22Rv1 (cell line): ENCODE measurements around the gene RPS3.

Experiments
- ZFX ChIP-seq: fragments of 450-650 bp; IDR thresholded peaks from 2 replicates; pipeline ENCODE4 v1.6.1; 2017; ENCODE audit warnings: antibody characterized with exemption, borderline replicate concordance
- TF ChIP-seq, protein P1 (sequence below): fragments of 450-650 bp; IDR thresholded peaks from 2 replicates; pipeline ENCODE4 v1.5.1; 2017; ENCODE audit warnings: mild to moderate bottlenecking

GRCh38 chr11:75389276-75389605 is 10.1 kb upstream of the RPS3 start:
- TF ChIP-seq, protein P1, sequence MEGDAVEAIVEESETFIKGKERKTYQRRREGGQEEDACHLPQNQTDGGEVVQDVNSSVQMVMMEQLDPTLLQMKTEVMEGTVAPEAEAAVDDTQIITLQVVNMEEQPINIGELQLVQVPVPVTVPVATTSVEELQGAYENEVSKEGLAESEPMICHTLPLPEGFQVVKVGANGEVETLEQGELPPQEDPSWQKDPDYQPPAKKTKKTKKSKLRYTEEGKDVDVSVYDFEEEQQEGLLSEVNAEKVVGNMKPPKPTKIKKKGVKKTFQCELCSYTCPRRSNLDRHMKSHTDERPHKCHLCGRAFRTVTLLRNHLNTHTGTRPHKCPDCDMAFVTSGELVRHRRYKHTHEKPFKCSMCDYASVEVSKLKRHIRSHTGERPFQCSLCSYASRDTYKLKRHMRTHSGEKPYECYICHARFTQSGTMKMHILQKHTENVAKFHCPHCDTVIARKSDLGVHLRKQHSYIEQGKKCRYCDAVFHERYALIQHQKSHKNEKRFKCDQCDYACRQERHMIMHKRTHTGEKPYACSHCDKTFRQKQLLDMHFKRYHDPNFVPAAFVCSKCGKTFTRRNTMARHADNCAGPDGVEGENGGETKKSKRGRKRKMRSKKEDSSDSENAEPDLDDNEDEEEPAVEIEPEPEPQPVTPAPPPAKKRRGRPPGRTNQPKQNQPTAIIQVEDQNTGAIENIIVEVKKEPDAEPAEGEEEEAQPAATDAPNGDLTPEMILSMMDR, result no peak
- TF ChIP-seq ZFX, result no peak
